Osteocyte (in vitro differentiated cells): ENCODE measurements around the gene PDF. TPM values are rescaled to one million over a fixed set of nuclear protein-coding genes. Genes with fewer than 3 reads are reported as not detected.

Source experiments
- DNase-seq: peaks from one replicate; pipeline ENCODE4 v3.0.0; 2021; ENCODE audit warnings: mixed read lengths; ENCODE audit not compliant: unreplicated experiment; ENCODE audit errors: extremely low spot score
- H3K27ac Mint-ChIP-seq: one replicate; pipeline ENCODE4 v1.8.0; 2021; ENCODE audit warnings: mild to moderate bottlenecking, mixed read lengths; ENCODE audit not compliant: unreplicated experiment
- H3K27me3 Mint-ChIP-seq: one replicate; pipeline ENCODE4 v1.8.0; 2021; ENCODE audit warnings: mixed read lengths; ENCODE audit not compliant: unreplicated experiment
- H3K36me3 Mint-ChIP-seq: one replicate; pipeline ENCODE4 v1.8.0; 2021; ENCODE audit warnings: mixed read lengths; ENCODE audit not compliant: unreplicated experiment
- H3K4me1 Mint-ChIP-seq: one replicate; pipeline ENCODE4 v1.8.0; 2021; ENCODE audit warnings: mixed read lengths; ENCODE audit not compliant: unreplicated experiment
- H3K4me3 Mint-ChIP-seq: one replicate; pipeline ENCODE4 v1.8.0; 2021; ENCODE audit warnings: mild to moderate bottlenecking, moderate library complexity, mixed read lengths; ENCODE audit not compliant: unreplicated experiment
- H3K9me3 Mint-ChIP-seq: one replicate; pipeline ENCODE4 v1.8.0; 2021; ENCODE audit warnings: mixed read lengths; ENCODE audit not compliant: unreplicated experiment
- CTCF ChIP-seq: fragments of 200-600 bp; sonication (generic); IDR thresholded peaks from 2 replicates; pipeline ENCODE4 v1.5.0; 2021; ENCODE audit warnings: antibody characterized with exemption, mild to moderate bottlenecking, moderate library complexity
- total RNA-seq: library from RNA; stranded (reverse); gene quantifications from 2 replicates; pipeline ENCODE4 v1.2.1, GENCODE V29; 2021

PDF gene
- total RNA-seq, 1 donor from 2014 or later = 12.6 TPM

- TF ChIP-seq CTCF = no peak
- H3K9me3 Mint-ChIP-seq = no peaks in the 10 kb centered on the region
- no peak overlapping the region for H3K4me3 Mint-ChIP-seq
- H3K27me3 Mint-ChIP-seq = no peaks in the 10 kb centered on the region
- DNase-seq = no peak
- peaks cover 4% of the 10 kb centered on the region for H3K4me1 Mint-ChIP-seq
- H3K36me3 Mint-ChIP-seq = peaks cover 45% of the 10 kb centered on the region
- H3K27ac Mint-ChIP-seq = no peak overlapping the region
Measured at GRCh38 chr16:69318177-69318910, 12.0 kb downstream of the PDF start.

GRCh38 chr16:69316595-69317034 lies 13.8 kb downstream of the PDF start:
- DNase-seq = no peak
- H3K27ac Mint-ChIP-seq = no peak overlapping the region
- H3K36me3 Mint-ChIP-seq = peaks cover 36% of the 10 kb centered on the region
- H3K9me3 Mint-ChIP-seq = no peaks in the 10 kb centered on the region
- no peak for TF ChIP-seq CTCF
- H3K4me1 Mint-ChIP-seq = peaks cover 13% of the 10 kb centered on the region
- H3K4me3 Mint-ChIP-seq = no peak overlapping the region
- no peaks in the 10 kb centered on the region for H3K27me3 Mint-ChIP-seq

GRCh38 chr16:69315486-69316311 lies 14.7 kb downstream of the PDF start:
- TF ChIP-seq CTCF = no peak
- no peaks in the 10 kb centered on the region for H3K27me3 Mint-ChIP-seq
- H3K4me3 Mint-ChIP-seq = no peak overlapping the region
- no peak overlapping the region for H3K27ac Mint-ChIP-seq
- H3K4me1 Mint-ChIP-seq = peaks cover 15% of the 10 kb centered on the region
- H3K36me3 Mint-ChIP-seq = peaks cover 27% of the 10 kb centered on the region
- no peak for DNase-seq
- H3K9me3 Mint-ChIP-seq = no peaks in the 10 kb centered on the region

- DNase-seq = no peak
- no peak for TF ChIP-seq CTCF
- Mint-ChIP-seq H3K4me3 (no peak overlapping the region), H3K9me3 (no peaks in the 10 kb centered on the region), H3K27ac (no peak overlapping the region), H3K36me3 (peaks cover 20% of the 10 kb centered on the region), H3K27me3 (no peaks in the 10 kb centered on the region), H3K4me1 (peaks cover 20% of the 10 kb centered on the region)
Measured at GRCh38 chr16:69314534-69314933, 15.9 kb downstream of the PDF start.

GRCh38 chr16:69313469-69313868 lies 16.9 kb downstream of the PDF start:
- Mint-ChIP-seq H3K4me3 (peak overlapping the region; percentile 48), H3K27ac (no peak overlapping the region), H3K36me3 (peaks cover 16% of the 10 kb centered on the region), H3K4me1 (peaks cover 20% of the 10 kb centered on the region), H3K9me3 (no peaks in the 10 kb centered on the region), H3K27me3 (no peaks in the 10 kb centered on the region)
- DNase-seq = no peak
- no peak for TF ChIP-seq CTCF
